SK-N-MC (cell line): ENCODE data around the gene ACAA2.
"Not testable (repeated sequence)": the region's sequence is repeated elsewhere in the genome, so short reads cannot be mapped to it uniquely, and the experiment has no call there.

Experiments used
- DNase-seq: peaks from one replicate; pipeline ENCODE4 v3.0.0-alpha.2; 2011; ENCODE audit warnings: low read depth, low spot score
- H3K27ac ChIP-seq: fragments of 200-600 bp; sonication (generic); 2 replicates; pipeline ENCODE4 v1.5.1; 2016; ENCODE audit warnings: mixed run types
- H3K36me3 ChIP-seq: fragments of 200-600 bp; sonication (generic); 2 replicates; pipeline ENCODE4 v1.6.1; 2017; ENCODE audit warnings: antibody characterized with exemption, low read length, mixed read lengths; ENCODE audit not compliant: insufficient read depth
- H3K4me3 ChIP-seq: fragments of 200-600 bp; sonication (generic); 2 replicates; pipeline ENCODE4 v1.5.1; 2016
- H3K9ac ChIP-seq: fragments of 200-600 bp; sonication (generic); 2 replicates; pipeline ENCODE4 v1.8.0; 2017; ENCODE audit warnings: mixed run types, mixed read lengths; ENCODE audit not compliant: insufficient read length
- H3K9me3 ChIP-seq: fragments of 200-600 bp; sonication (generic); 2 replicates; pipeline ENCODE4 v1.6.1; 2017; ENCODE audit warnings: low read depth, mild to moderate bottlenecking, antibody characterized with exemption, low read length, moderate library complexity, mixed read lengths
- EZH2 ChIP-seq: fragments of 200-600 bp; sonication (generic); IDR thresholded peaks from one replicate; pipeline ENCODE4 v1.6.1; 2017; ENCODE audit warnings: antibody characterized with exemption
- FOXP2 ChIP-seq: optimal IDR thresholded peaks from 2 replicates; pipeline ENCODE3; 2011; ENCODE audit warnings: mild to moderate bottlenecking, moderate library complexity; ENCODE audit not compliant: insufficient read depth; ENCODE audit errors: extremely low read length, control extremely low read depth
- POLR2AphosphoS5 ChIP-seq: IDR thresholded peaks from 2 replicates; pipeline ENCODE4 v1.6.1; 2012; ENCODE audit warnings: mild to moderate bottlenecking, low read depth, low read length, borderline replicate concordance

Gene ACAA2

DNA sequence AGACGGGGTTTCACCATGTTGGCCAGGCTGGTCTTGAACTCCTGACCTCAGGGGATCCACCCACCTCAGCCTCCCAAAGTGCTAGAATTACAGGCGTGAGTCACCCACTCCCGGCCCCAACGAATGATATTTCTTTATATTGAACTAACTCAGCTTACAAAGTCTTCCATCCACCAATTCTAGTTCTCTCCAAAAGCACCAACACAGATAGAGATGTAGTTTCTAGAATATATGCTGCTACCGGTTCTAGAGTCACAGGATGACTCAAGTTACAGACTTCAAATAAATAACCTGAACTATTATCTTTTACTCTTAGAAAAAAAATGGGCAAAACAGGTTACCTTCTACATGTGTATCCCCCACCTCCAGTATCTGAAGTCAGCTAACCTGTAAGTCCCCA is 9.2 kb downstream of the ACAA2 start:
- no peak overlapping the region for H3K9ac ChIP-seq
- no peak overlapping the region for H3K27ac ChIP-seq

DNA sequence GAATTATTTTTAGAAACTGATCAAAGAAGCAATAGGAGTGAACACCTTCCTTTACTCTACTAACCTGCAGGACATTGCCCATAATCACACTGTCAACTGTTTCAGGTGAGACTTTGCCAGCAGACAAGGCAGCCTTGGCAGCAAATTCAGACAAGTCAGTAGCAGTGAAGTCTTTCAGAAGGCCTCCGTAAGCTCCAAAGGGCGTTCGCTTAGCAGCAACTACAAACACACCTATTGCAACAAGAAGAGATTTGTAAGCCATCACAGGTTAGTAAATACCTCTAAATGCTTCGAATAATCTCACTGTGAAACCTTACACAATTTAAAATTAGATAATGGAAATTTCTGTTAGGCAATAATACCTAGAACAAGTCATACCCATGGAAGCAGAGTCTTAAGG is 10.7 kb downstream of the ACAA2 start:
- no peak for TF ChIP-seq EZH2
- no peak for TF ChIP-seq FOXP2
- no peak for TF ChIP-seq POLR2AphosphoS5
- H3K9me3 ChIP-seq, result no peaks in the 10 kb centered on the region
- no peaks in the 10 kb centered on the region for H3K36me3 ChIP-seq
- no peak overlapping the region for H3K4me3 ChIP-seq
- no peak for DNase-seq
- H3K27ac ChIP-seq, result no peak overlapping the region
- no peak overlapping the region for H3K9ac ChIP-seq

More for the DNA sequence above, 9.2 kb downstream of the ACAA2 start:
- no peak overlapping the region for H3K4me3 ChIP-seq
- no peak for TF ChIP-seq FOXP2
- no peak for TF ChIP-seq EZH2
- TF ChIP-seq POLR2AphosphoS5, result no peak
- DNase-seq, result no peak
- H3K9me3 ChIP-seq, result no peaks in the 10 kb centered on the region
- no peaks in the 10 kb centered on the region for H3K36me3 ChIP-seq

DNA sequence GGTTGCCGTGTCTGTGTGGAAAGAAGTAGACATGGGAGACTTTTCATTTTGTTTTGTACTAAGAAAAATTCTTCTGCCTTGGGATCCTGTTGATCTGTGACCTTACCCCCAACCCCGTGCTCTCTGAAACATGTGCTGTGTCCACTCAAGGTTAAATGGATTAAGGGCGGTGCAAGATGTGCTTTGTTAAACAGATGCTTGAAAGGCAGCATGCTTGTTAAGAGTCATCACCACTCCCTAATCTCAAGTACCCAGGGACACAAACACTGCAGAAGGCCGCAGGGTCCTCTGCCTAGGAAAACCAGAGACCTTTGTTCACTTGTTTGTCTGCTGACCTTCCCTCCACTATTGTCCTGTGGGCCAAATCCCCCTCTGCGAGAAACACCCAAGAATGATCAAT is 12.8 kb downstream of the ACAA2 start:
- not testable (repeated sequence) for H3K36me3 ChIP-seq, H3K27ac ChIP-seq, H3K9ac ChIP-seq, H3K4me3 ChIP-seq, DNase-seq, H3K9me3 ChIP-seq

DNA sequence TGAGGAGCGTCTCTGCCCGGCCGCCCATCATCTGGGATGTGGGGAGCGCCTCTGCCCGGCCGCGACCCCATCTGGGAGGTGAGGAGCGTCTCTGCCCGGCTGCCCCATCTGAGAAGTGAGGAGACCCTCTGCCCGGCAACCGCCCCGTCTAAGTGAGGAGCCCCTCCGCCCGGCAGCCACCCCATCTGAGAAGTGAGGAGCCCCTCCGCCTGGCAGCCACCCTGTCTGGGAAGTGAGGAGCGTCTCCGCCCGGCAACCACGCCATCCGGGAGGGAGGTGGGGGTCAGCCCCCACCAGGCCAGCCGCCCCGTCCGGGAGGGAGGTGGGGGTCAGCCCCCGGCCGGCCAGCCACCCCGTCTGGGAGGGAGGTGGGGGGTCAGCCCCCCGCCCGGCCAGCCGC is 13.5 kb downstream of the ACAA2 start:
- not testable (repeated sequence) for DNase-seq, H3K36me3 ChIP-seq, H3K9ac ChIP-seq, H3K4me3 ChIP-seq, H3K9me3 ChIP-seq, H3K27ac ChIP-seq

DNA sequence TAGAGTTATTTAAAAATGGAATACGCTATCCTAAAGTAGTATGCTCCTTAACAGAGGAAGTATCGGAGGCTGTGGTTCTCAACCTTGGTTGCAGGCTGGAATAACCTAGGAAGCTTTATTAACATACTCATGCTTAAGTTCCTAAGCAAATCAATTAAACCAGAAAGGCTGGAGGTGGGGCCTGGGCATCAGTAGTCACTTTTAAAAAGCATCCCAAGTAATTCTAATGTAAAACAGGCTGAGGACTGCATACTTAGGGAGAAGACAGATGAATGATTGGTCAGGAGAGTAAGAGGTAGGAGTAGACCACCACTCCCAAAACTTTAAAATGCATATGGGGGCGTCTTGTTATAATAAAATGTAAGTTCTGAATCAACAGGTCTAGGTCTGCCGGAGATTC is 15.3 kb downstream of the ACAA2 start:
- Histone ChIP-seq H3K27ac (no peak overlapping the region), H3K36me3 (peaks cover 6% of the 10 kb centered on the region; the same call in 1 of the 2 replicates), H3K9ac (no peak overlapping the region), H3K4me3 (no peak overlapping the region), H3K9me3 (no peaks in the 10 kb centered on the region)
- DNase-seq, result no peak
- no peak for TF ChIP-seq EZH2
- no peak for TF ChIP-seq POLR2AphosphoS5
- no peak for TF ChIP-seq FOXP2

DNA sequence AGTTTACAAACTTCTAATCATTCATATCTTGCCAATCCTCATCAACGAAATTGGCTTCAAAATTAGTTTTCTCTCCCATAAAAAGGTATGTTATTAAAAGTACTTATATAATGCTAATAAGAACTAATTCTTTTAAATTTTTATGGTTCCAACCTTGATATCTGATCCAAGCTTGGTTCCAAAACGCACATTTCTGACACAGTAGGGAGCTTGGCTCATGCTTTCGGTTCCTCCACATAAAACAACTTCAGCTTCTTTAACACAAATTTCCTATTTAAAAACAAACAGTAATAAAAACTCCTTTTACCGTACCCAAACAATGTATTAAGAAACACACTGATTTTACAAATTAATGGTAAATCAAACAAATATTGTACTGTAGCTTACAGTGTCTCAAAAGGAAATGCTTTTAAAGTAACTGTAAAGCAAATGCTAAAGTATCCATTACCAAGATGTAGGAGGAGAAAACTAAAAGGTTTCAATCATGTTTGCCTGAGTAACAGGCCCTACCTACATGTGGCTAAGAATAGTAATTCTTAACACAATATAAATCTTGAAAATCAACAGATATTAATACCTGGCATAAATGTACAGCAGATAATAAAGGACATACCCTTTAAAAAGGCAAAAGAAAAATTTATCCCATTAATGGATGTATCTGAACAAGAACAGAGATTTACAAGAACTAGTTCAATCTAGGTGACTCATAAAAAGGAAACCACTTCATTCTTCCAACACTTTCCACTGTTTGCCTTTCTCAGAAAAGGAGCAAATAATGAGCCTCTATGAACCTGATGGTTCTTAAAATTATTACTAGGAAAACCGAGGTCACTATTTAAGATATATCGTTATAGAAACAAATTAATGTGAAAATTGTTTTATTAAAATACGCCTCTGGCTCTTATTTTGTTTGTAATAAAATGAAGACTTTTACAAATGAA is 17.5 kb downstream of the ACAA2 start:
- peaks cover 12% of the 10 kb centered on the region for H3K36me3 ChIP-seq
- no peak overlapping the region for H3K4me3 ChIP-seq
- H3K9ac ChIP-seq, result no peak overlapping the region
- H3K9me3 ChIP-seq, result no peaks in the 10 kb centered on the region
- TF ChIP-seq FOXP2, result no peak
- TF ChIP-seq POLR2AphosphoS5, result no peak
- TF ChIP-seq EZH2, result no peak
- no peak for DNase-seq
- H3K27ac ChIP-seq, result no peak overlapping the region

DNA sequence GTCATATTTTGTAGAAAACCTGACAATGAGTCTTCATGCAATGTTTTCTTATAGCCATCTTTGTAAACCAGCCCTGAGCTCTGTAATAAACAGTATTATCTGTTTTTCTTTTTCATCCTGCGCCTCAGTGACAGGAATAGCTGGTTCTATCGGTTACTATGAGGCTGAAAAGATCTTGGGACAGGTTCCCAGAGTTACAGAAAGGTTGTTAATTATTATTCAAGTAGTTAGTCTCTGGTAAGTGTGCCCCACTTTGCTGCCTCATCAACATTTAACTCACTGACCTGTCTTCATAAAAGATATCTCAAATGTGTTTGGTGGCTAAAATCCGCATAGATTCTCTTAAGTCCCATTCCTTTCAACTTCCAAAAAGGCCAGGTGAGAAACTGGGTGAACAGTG is 18.6 kb downstream of the ACAA2 start:
- H3K9me3 ChIP-seq, result no peaks in the 10 kb centered on the region
- H3K4me3 ChIP-seq, result no peak overlapping the region
- no peak overlapping the region for H3K27ac ChIP-seq
- DNase-seq, result no peak
- no peak overlapping the region for H3K9ac ChIP-seq
- TF ChIP-seq FOXP2, result no peak
- no peak for TF ChIP-seq POLR2AphosphoS5
- no peak for TF ChIP-seq EZH2
- H3K36me3 ChIP-seq, result peaks cover 14% of the 10 kb centered on the region

DNA sequence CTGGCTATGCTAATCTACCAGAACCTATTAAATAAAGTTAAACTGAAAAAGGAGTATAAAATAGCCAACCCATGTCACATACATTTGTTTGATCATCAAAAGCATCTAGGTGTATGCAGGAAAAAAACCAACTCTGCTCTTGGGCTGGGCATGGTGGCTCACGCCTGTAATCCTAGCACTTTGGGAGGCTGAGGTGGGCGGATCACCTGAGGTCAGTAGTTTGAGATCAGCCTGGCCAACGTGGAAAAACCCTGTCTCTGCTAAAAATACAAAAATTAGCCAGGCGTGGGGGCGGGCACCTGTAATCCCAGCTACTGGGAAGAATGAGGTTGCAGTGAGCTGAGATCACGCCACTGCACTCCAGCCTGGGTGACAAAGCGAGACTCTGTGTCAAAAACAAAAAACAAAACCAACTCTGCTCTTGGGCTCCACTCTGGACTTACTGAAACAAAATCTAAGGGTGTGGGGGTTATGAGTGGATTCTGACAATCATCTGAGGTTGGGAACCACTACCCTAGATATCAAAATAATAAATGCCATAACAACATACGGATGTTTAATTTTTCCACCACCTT is 23.7 kb downstream of the ACAA2 start:
- H3K4me3 ChIP-seq, H3K9me3 ChIP-seq, DNase-seq, H3K9ac ChIP-seq, H3K27ac ChIP-seq: not testable (repeated sequence)
- H3K36me3 ChIP-seq, result peaks cover 12% of the 10 kb centered on the region

DNA sequence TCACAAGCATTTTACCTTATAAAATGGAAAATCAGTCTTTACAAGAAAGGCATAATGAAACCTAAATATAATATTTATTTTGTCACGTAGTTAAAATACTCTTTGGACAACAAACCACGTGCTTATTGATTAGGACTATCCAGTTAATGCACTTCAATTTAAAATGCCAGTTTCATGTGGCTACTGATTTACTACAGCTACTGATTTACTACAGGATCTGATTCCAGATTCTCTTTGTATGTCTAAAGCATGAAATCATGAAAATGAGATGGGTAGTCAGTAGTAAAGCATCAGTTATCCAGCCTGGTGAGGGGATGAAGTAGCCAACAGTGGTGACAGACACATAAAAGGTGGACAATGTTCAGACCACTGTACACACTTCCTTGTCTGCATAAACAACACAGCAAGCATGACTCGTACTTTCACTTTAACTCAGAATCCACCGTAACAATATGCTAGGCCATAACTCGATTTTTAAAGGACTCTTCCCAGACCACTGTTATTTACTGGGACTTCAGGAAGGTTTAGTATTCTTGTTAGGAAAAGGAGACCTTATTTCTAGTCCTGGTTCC is 24.9 kb downstream of the ACAA2 start:
- TF ChIP-seq POLR2AphosphoS5 (no peak), EZH2 (no peak), FOXP2 (no peak)
- H3K4me3 ChIP-seq, result no peak overlapping the region
- no peak overlapping the region for H3K27ac ChIP-seq
- peaks cover 12% of the 10 kb centered on the region for H3K36me3 ChIP-seq
- no peaks in the 10 kb centered on the region for H3K9me3 ChIP-seq
- no peak overlapping the region for H3K9ac ChIP-seq
- DNase-seq, result no peak
